RKO (cell line): Measurements from ENCODE around the gene GLTPD2.

Source experiments
- DNase-seq: peaks from one replicate; pipeline ENCODE4 v3.0.0-alpha.2; 2016; ENCODE audit warnings: low spot score

The GLTPD2 gene

GRCh38 chr17:4788807-4789700 lies at the start of gene GLTPD2:
TSS of gene GLTPD2 (plus strand) at chr17:4788964. CDS start at chr17:4789012, 48 bp downstream.
- DNase-seq: peak; percentile 28

GRCh38 chr17:4739122-4740024 lies 49.4 kb upstream of the GLTPD2 start, which contains the start of the genes CXCL16 and ZMYND15:
TSS of gene CXCL16 (minus strand) at chr17:4739928. CDS start at chr17:4739339, 589 bp downstream.
TSS of gene ZMYND15 (plus strand) at chr17:4739833. CDS start at chr17:4740549, 716 bp downstream.
- peak; percentile 39 for DNase-seq

DNA sequence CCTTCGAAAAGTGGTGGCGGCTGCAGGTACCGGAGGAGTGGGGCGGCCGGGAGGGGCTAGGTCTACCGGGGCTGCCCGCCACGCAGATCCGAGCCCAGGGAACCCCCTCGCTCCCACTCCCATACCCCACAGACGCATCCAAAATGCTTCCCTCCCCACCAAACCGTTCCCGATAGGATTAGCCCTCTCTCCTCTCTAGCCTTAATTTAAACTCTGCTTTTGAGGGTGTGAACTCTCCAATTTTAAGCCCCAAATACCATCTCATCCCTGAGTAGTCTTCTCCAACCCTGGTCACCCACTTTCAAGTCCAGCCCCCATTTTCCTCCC lies 48.8 kb upstream of the GLTPD2 start:
- DNase-seq: no peak

- no peak for DNase-seq
These were observed 48.2 kb upstream of the GLTPD2 start for GRCh38 chr17:4740584-4740983.

- DNase-seq: no peak
These were observed 47.2 kb upstream of the GLTPD2 start for GRCh38 chr17:4741544-4741943.

DNA sequence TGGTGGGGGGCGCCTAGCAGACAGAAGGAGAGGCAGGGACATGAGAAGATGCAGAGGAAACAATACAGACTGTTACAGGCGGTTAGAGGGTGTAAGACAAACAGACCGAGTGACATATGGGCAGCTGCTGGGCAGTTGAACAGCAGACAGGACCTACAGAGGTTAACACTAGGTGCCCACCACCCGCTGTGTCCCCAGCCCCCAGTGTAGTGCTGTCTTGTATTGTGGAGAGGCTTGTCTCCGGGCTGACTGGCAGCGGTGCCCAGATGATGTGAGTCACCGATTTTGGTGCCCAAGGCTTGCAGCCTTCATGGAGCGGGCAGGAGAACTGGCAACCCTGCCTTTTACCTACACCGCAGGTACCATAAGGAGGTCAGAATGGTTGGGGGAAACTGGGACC lies 46.6 kb upstream of the GLTPD2 start:
- no peak for DNase-seq

DNA sequence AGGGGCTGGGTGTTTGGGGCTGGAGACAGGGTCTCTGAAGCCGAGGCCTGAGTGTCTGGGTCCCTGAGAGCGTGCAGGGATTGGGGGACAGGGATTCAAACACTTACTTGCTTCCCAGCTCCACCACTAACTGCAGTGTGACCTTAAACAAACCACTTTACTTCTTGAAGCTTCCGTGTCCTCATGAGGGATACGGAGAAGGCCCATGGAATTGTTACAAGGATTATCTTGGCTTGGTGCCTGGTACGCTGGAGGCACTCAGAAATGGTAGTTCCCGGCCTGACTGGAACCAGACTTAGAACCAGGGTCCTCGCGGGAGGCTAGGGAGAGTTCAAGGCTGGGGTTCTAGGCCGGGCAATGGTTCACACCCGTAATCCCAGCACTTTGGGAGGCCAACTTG lies 46.1 kb upstream of the GLTPD2 start:
- no peak for DNase-seq

- DNase-seq: no peak
These were observed 45.5 kb upstream of the GLTPD2 start for GRCh38 chr17:4743216-4743615.

- DNase-seq: no peak
These were observed 44.9 kb upstream of the GLTPD2 start for GRCh38 chr17:4743898-4744297.

- DNase-seq: no peak
These were observed 43.5 kb upstream of the GLTPD2 start for GRCh38 chr17:4744999-4745969.

- no peak for DNase-seq
These were observed 40.9 kb upstream of the GLTPD2 start for GRCh38 chr17:4747847-4748246.

DNA sequence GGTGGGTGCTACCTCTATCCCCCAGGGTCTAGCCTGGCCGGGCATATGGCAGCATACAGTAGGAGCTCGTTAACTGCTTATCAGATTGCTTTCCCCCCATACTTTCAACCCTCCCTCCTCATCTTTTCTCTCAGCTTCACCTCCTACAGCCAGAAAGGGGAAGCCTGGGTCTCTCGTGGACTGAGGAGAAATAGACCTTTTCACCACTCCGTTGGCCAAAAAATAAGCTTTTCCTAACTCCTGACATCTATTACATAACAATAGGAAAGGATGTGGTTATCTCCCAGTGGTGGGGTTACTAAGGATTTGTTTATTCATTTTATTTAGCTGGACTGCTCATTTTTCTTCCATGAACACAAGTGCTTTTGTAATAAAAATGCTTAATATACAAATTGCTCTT lies 40.1 kb upstream of the GLTPD2 start:
- DNase-seq: no peak

GRCh38 chr17:4750606-4751005 lies 38.2 kb upstream of the GLTPD2 start:
- DNase-seq: no peak

DNA sequence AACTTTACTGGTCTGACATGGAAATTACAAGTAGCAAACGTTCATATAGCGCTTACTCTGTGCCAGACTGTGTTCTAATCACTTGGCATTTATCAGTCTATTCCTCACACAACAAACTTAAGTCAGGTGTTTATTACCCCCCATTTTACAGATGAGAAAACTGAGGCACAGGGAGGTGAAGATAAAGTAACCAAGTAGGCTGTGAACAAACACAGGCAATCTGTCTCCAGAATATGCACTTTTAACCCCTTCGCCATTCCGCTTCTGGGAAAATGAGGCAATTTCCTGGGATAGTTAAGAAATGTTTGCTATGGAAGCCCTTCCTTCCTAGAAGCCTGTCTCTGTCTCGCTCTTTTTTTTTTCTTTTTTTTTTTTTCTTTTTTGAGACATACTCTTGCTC lies 36.8 kb upstream of the GLTPD2 start:
- DNase-seq: no peak

DNA sequence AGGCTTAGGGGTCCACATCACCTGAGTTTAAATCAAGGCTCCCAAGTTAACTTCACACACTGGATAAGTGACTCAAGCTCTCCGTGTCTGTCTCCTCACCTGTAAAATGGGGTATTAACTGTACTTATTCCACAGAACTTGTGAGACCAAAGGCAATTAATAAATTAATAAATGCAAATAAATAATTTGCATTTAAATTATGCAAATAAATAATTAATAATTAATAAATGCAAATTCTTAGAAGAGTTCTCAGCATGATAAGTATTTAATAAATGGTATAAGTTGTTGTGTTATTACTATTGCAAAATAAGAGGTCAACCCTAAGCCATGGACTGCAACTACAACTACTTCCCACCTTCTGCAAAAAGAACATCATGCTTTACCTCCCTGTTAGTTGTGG lies 35.4 kb upstream of the GLTPD2 start:
- no peak for DNase-seq

DNA sequence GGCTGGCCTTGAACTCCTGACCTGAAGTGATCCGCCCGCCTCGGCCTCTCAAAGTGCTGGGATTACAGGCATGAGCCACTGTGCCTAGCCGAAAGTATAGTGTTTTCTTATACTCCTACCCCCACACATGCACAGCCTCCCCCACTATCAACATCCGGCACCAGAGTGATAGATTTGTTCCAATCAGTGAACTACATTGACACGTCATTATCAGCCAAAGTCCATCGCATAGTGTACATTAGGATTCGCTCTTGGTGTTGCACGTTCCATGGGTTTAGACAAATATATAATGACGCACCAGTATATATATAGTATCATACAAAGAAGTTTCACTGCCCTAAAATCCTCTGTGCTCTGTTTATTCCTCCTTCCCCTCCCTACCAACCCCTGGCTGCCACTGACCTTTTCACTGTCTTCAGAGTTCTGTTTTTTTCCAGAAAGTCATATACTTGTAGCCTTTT lies 29.0 kb upstream of the GLTPD2 start:
- DNase-seq: no peak

- DNase-seq: no peak
These were observed 24.2 kb upstream of the GLTPD2 start for GRCh38 chr17:4764595-4764994.

DNA sequence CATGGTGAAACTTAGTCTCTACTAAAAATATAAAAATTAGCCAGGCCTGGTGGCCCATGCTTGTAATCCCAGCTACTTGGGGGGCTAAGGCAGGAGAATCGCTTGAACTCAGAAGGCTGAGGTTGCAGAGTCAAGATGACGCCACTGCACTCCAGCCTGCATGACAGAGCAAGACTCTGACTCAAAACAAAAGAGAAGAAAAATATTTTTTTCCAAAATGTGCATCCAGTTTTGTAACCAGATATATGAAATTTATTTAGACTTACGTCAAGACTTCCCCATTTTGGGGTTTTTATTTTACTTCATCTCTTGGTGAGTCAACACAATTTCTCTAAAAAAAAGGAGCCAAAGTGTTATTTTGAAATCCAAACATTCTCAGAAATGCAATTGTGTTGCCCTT lies 22.6 kb upstream of the GLTPD2 start:
- DNase-seq: no peak

- DNase-seq: no peak
These were observed 22.0 kb upstream of the GLTPD2 start for GRCh38 chr17:4766723-4767122.

GRCh38 chr17:4768298-4768697 lies 20.5 kb upstream of the GLTPD2 start:
- no peak for DNase-seq

DNA sequence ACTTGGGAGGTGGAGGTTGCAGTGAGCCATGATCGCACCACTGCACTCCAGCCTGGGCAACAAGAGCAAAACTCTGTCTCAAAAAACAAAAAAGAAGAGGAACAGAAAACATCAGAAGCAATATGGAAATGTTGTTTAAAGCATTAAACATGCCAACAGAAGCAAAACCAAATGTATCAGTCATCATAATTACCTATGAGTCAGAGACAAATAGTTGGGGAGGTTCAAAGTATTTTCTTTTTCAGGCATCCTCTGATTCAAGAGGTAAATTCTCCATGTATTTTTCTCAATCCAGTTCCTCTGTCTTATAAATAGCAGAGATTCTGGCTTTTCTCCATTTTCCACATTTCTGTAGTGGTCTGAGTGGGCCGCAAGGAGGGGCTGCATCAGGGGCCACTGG lies 19.1 kb upstream of the GLTPD2 start:
- peak; percentile 32 for DNase-seq
